HL-60 (cell line): ENCODE results near the gene SMG1.
"Not testable (repeated sequence)": the region's sequence is repeated elsewhere in the genome, so short reads cannot be mapped to it uniquely, and the experiment has no call there.

Experiments
- DNase-seq, 2 experiments: peaks; one replicate each; pipeline ENCODE4 v3.0.0-alpha.2; 2010 to 2020; ENCODE audit warnings: low read depth in 1 of 2, low spot score in 1 of 2
- H3K27ac ChIP-seq: fragments of 250-450 bp; sonication (Bioruptor Pico); replicated peaks from 2 replicates; pipeline ENCODE4 v1.5.1; 2020; ENCODE audit warnings: mild to moderate bottlenecking, moderate library complexity
- H3K27me3 ChIP-seq: fragments of 250-450 bp; sonication (Bioruptor Pico); 2 replicates; pipeline ENCODE4 v1.5.1; 2021; ENCODE audit warnings: mild to moderate bottlenecking, moderate library complexity; ENCODE audit not compliant: insufficient read depth, poor library complexity, severe bottlenecking
- H3K4me3 ChIP-seq: replicated peaks from 2 replicates; pipeline ENCODE4 v1.5.1; 2011; ENCODE audit warnings: mild to moderate bottlenecking, control low read depth, low read length; ENCODE audit not compliant: insufficient read depth

SMG1 gene

GRCh38 chr16:18770336-18770962, 155.8 kb downstream of the SMG1 start:
- H3K27ac ChIP-seq, H3K27me3 ChIP-seq, H3K4me3 ChIP-seq, DNase-seq: not testable (repeated sequence)

- not testable (repeated sequence) for DNase-seq, H3K27ac ChIP-seq, H3K4me3 ChIP-seq, H3K27me3 ChIP-seq
Measured at GRCh38 chr16:18767217-18767616, 159.0 kb downstream of the SMG1 start.

- H3K27me3 ChIP-seq, H3K27ac ChIP-seq, DNase-seq, H3K4me3 ChIP-seq: not testable (repeated sequence)
Measured at GRCh38 chr16:18762713-18763112, 163.5 kb downstream of the SMG1 start.

- DNase-seq, result peak in 1 of 2 experiments; percentile 44
- H3K4me3 ChIP-seq, H3K27me3 ChIP-seq, H3K27ac ChIP-seq: not testable (repeated sequence)
Measured at GRCh38 chr16:18759598-18760520, 166.3 kb downstream of the SMG1 start.

- not testable (repeated sequence) for DNase-seq
Measured at GRCh38 chr16:18757960-18758660, 168.1 kb downstream of the SMG1 start.

GRCh38 chr16:18756639-18757038, 169.6 kb downstream of the SMG1 start:
- DNase-seq, H3K27me3 ChIP-seq, H3K27ac ChIP-seq, H3K4me3 ChIP-seq: not testable (repeated sequence)

More at GRCh38 chr16:18757960-18758660, 168.1 kb downstream of the SMG1 start:
- not testable (repeated sequence) for H3K4me3 ChIP-seq, H3K27me3 ChIP-seq, H3K27ac ChIP-seq
